K562 (cell line): ENCODE results near the gene SPOCK3. TPM values are rescaled to one million over a fixed set of nuclear protein-coding genes. Genes with fewer than 3 reads are reported as not detected.

Experiments
- ATAC-seq: fragments of 200-7000 bp; cut with Tn5 transposase; 3 replicates; pipeline ENCODE4 v1.9.1; 2020; ENCODE audit warnings: moderate library complexity
- BruUV-seq: library from RNA; stranded (reverse); fragments of 400-500 nt; replicated peaks from 2 replicates; lab custom pipeline; 2021; lab: Mats Ljungman, UMichigan
- CTCF ChIA-PET: fragments of 300-600 bp; formaldehyde crosslinking; extraction: SDS; loops from one replicate; lab custom pipeline; 2021; ENCODE audit warnings: low intra/inter-chr PET ratio; lab: Yijun Ruan, JAX
- POLR2A ChIA-PET: fragments of 300-600, 350-650 bp; sonication (Branson Sonifier 250); formaldehyde crosslinking; extraction: SDS; loops from one replicate; lab custom pipeline; 2021; ENCODE audit warnings: antibody characterized with exemption, inconsistent platforms; lab: Yijun Ruan, JAX
- DNase-seq, 4 experiments: peaks; one replicate each; pipeline versions ENCODE4 v3.0.0 to v3.0.0-alpha.2; 2011 to 2018; ENCODE audit warnings: low spot score in 3 of 4, mixed read lengths in 3 of 4; ENCODE audit errors: extremely low read depth in 1 of 4
- FAIRE-seq: peaks from 2 replicates; lab custom pipeline; 2011; peaks lifted over from hg19 to GRCh38; lab: Jason Lieb, UNC
- H2AFZ ChIP-seq: 2 replicates; pipeline ENCODE4 v1.6.0; 2011; ENCODE audit warnings: low read depth, low read length, control low read depth, inconsistent platforms
- H3K27ac ChIP-seq: fragments of 200-600 bp; 3 replicates; pipeline ENCODE4 v1.8.0; 2011; ENCODE audit warnings: low read depth, mild to moderate bottlenecking, control low read depth, inconsistent platforms, low read length, moderate library complexity, mixed read lengths; ENCODE audit errors: extremely low read depth
- H3K27me3 ChIP-seq, 2 experiments: fragments of 300-600 bp in 1 of 2; 2 replicates in 1 of 2; 3 replicates in 1 of 2; pipeline versions ENCODE4 v1.6.0 to v1.8.0; 2011; ENCODE audit warnings: inconsistent platforms in 2 of 2, low read length in 2 of 2, mild to moderate bottlenecking in 1 of 2, mixed read lengths in 1 of 2, moderate library complexity in 1 of 2; ENCODE audit not compliant: control insufficient read depth in 2 of 2, insufficient read depth in 2 of 2
- H3K36me3 ChIP-seq: fragments of 300-600 bp; 3 replicates; pipeline ENCODE4 v1.8.0; 2011; ENCODE audit warnings: mild to moderate bottlenecking, low read length, inconsistent platforms; ENCODE audit not compliant: control insufficient read depth, insufficient read depth
- H3K4me1 ChIP-seq, 2 experiments: fragments of 200-600 bp in 1 of 2; replicated peaks in 1 of 2; 2 replicates in 1 of 2; 3 replicates in 1 of 2; pipeline versions ENCODE4 v1.5.1 to v1.8.0; 2011; ENCODE audit warnings: inconsistent platforms in 2 of 2, low read length in 2 of 2, mild to moderate bottlenecking in 1 of 2, mixed read lengths in 1 of 2, moderate library complexity in 1 of 2; ENCODE audit not compliant: control insufficient read depth in 2 of 2, insufficient read depth in 2 of 2
- H3K4me2 ChIP-seq: 2 replicates; pipeline ENCODE4 v1.6.1; 2011; ENCODE audit warnings: low read length, control low read depth, inconsistent platforms, mixed read lengths; ENCODE audit not compliant: insufficient read depth
- H3K4me3 ChIP-seq: fragments of 200-600 bp; sonication (generic), shearing (Covaris generic); 2 replicates; pipeline ENCODE4 v1.5.1; 2016; ENCODE audit warnings: control low read depth, inconsistent platforms
- H3K79me2 ChIP-seq: fragments of 200-600 bp; 3 replicates; pipeline ENCODE4 v1.8.0; 2011; ENCODE audit warnings: low read length, inconsistent platforms; ENCODE audit not compliant: control insufficient read depth, insufficient read depth
- H3K9ac ChIP-seq, 2 experiments: 2 replicates each; pipeline versions ENCODE4 v1.6.0 to v1.6.1; 2011; ENCODE audit warnings: low read depth in 2 of 2, low read length in 2 of 2, control low read depth in 1 of 2, inconsistent platforms in 1 of 2, mild to moderate bottlenecking in 1 of 2, mixed read lengths in 1 of 2; ENCODE audit not compliant: insufficient read depth in 1 of 2
- H3K9me1 ChIP-seq: one replicate; pipeline ENCODE4 v1.6.0; 2011; ENCODE audit warnings: inconsistent platforms, mild to moderate bottlenecking, low read length, moderate library complexity; ENCODE audit not compliant: control insufficient read depth, insufficient read depth
- H3K9me3 ChIP-seq: replicated peaks from 2 replicates; pipeline ENCODE4 v1.5.1; 2011; ENCODE audit warnings: low read depth, low read length, inconsistent platforms; ENCODE audit not compliant: control insufficient read depth, insufficient read depth
- H4K20me1 ChIP-seq: replicated peaks from 2 replicates; pipeline ENCODE4 v1.6.1; 2011; ENCODE audit warnings: low read length, inconsistent platforms, mixed read lengths; ENCODE audit not compliant: control insufficient read depth, insufficient read depth
- DACH1 ChIP-seq: fragments of 450-650 bp; IDR thresholded peaks from 2 replicates; pipeline ENCODE4 v1.6.1; 2018; ENCODE audit not compliant: partially characterized antibody
- HDAC1 ChIP-seq, 2 experiments: fragments of 450-650 bp; IDR thresholded peaks; 2 replicates each; pipeline ENCODE4 v1.6.1; 2016 to 2017; ENCODE audit warnings: inconsistent platforms in 1 of 2, mild to moderate bottlenecking in 1 of 2, moderate library complexity in 1 of 2
- MAZ ChIP-seq, 2 experiments: fragments of 450-650 bp in 1 of 2; sonication (generic) in 1 of 2; formaldehyde crosslinking; IDR thresholded peaks in 1 of 2; conservative IDR thresholded peaks in 1 of 2; 2 replicates each; pipeline versions ENCODE4 v1.4.0 to v1.5.0; 2020; ENCODE audit warnings: mild to moderate bottlenecking in 1 of 2, missing genetic modification reagents in 1 of 2
- NR3C1 ChIP-seq: sonication (generic); formaldehyde crosslinking; IDR thresholded peaks from 2 replicates; pipeline ENCODE4 v1.8.1; 2022; ENCODE audit warnings: missing genetic modification reagents
- SIN3A ChIP-seq, 2 experiments: fragments of 150-350 bp in 1 of 2; IDR thresholded peaks; 2 replicates each; pipeline ENCODE4 v1.6.1; 2011 to 2016; ENCODE audit warnings: borderline replicate concordance in 2 of 2, low read depth in 2 of 2, low read length in 2 of 2, mild to moderate bottlenecking in 2 of 2, moderate library complexity in 2 of 2; ENCODE audit not compliant: control insufficient read depth in 1 of 2
- TFE3 ChIP-seq: fragments of 450-650 bp; formaldehyde crosslinking; IDR thresholded peaks from 2 replicates; pipeline ENCODE4 v1.4.0; 2020; ENCODE audit warnings: mild to moderate bottlenecking, mixed read lengths
- THAP12 ChIP-seq: fragments of 250-450 bp; sonication (Bioruptor Pico); IDR thresholded peaks from 2 replicates; pipeline ENCODE4 v1.9.0; 2021; ENCODE audit warnings: mild to moderate bottlenecking, inconsistent platforms
- ZNF655 ChIP-seq: fragments of 250-450 bp; sonication (Bioruptor Pico); IDR thresholded peaks from 2 replicates; pipeline ENCODE4 v1.5.0; 2021
- WGBS: fragments of 100-300 bp; shearing (Covaris generic); methylation state at CpG from one replicate; pipeline ENCODE4 v1.1.6; 2016; ENCODE audit warnings: low coverage, mixed read lengths; ENCODE audit not compliant: insufficient coverage; ENCODE audit errors: missing lambda C conversion rate; 5-methylcytosine and 5-hydroxymethylcytosine counted together
- in situ Hi-C: fragments of 300-500 bp; cut with MboI; formaldehyde crosslinking; loops from 4 replicates; pipeline ENCODE4 v1.15.0; 2018; ENCODE audit warnings: inconsistent platforms, mixed read lengths
- intact Hi-C: fragments of 100-400 bp; cut with micrococcal nuclease; formaldehyde crosslinking; loops from 2 replicates; pipeline ENCODE4 v1.14.2; 2022
- polyA plus RNA-seq, 8 experiments: library from polyadenylated mRNA; depleted of rRNA in 4 of 8; stranded (reverse) in 5 of 8; unstranded in 3 of 8; fragments of >200 nt; fragmentation: Nextera tagmentation in 2 of 8; fragmentation: Illumina TruSeq in 1 of 8; extraction: Ambion mirVana in 2 of 8; extraction: Trizol in 1 of 8; gene quantifications; 2 replicates each; pipeline versions ENCODE4 v1.2.1 to v1.2.3, GENCODE V29; 2011 to 2014; ENCODE audit warnings: inconsistent platforms in 1 of 8, missing spikeins in 1 of 8
- total RNA-seq, 7 experiments: library from RNA; depleted of rRNA in 6 of 7; stranded (reverse); fragments of >200 nt in 6 of 7; fragmentation: Illumina TruSeq in 2 of 7; extraction: Trizol in 2 of 7; gene quantifications; 2 replicates each; pipeline versions ENCODE4 v1.2.1 to v1.2.3, GENCODE V29; 2011 to 2021; ENCODE audit warnings: low replicate concordance in 1 of 7

The SPOCK3 gene
- total and polyA plus RNA-seq, 9 of the 15 experiments (the other 6 are each of a cell fraction or from before 2014, with no cell fraction given), result not detected

- Histone ChIP-seq H3K9me1 (no peaks in the 10 kb centered on the region), H4K20me1 (no peaks in the 10 kb centered on the region), H3K4me2 (no peak overlapping the region), H3K79me2 (no peaks in the 10 kb centered on the region), H3K27ac (no peak overlapping the region), H3K27me3 (no peaks in the 10 kb centered on the region), H3K4me3 (no peak overlapping the region), H3K4me1 (no peaks in the 10 kb centered on the region), H3K9me3 (no peaks in the 10 kb centered on the region; the same call in 1 of the 2 replicates), H3K36me3 (no peaks in the 10 kb centered on the region), H3K9ac (no peak overlapping the region), H2AFZ (no peak overlapping the region)
- FAIRE-seq (no peak), DNase-seq (no peak), ATAC-seq (no peak)
- no TSS peak for BruUV-seq
- WGBS, result 0% methylated on average over 2 of the region's 2 CpGs
- CTCF ChIA-PET, result no interaction called here
- POLR2A ChIA-PET, result no interaction called here
- intact Hi-C loops (no loop called here), in situ Hi-C loops (no loop called here)
- TF ChIP-seq DACH1 (no peak), HDAC1 (IDR thresholded peaks at IDR 0.05) (no peak), ZNF655 (CRISPR knock-in tag) (no peak), MAZ (CRISPR knock-in tag; conservative IDR thresholded peaks at IDR 0.05 in 1 of 2, IDR thresholded peaks at IDR 0.05 in 1 of 2) (no peak), SIN3A (IDR thresholded peaks at IDR 0.05; ENCODE audit: borderline replicate concordance in 2 of 2, control insufficient read depth in 1 of 2, low read depth in 2 of 2, low read length in 2 of 2) (no peak), TFE3 (CRISPR knock-in tag) (no peak), NR3C1 (CRISPR knock-in tag) (no peak), THAP12 (CRISPR knock-in tag) (no peak)
Observed at GRCh38 chr4:167034983-167035382, 199.3 kb downstream of the SPOCK3 start.
